HK-2 (cell line): Measurements from ENCODE around the gene LITAFD.
"Not testable (repeated sequence)": the region's sequence is repeated elsewhere in the genome, so short reads cannot be mapped to it uniquely, and the experiment has no call there.

Experiments
- DNase-seq: peaks from one replicate; pipeline ENCODE4 v3.0.0-alpha.2; 2018; ENCODE audit not compliant: unreplicated experiment

Gene LITAFD

GRCh38 chr16:8893976-8894690, 12.0 kb downstream of the LITAFD start:
- DNase-seq, result no peak

GRCh38 chr16:8894736-8895334, 12.7 kb downstream of the LITAFD start:
- DNase-seq, result no peak

GRCh38 chr16:8898660-8899318, 16.6 kb downstream of the LITAFD start:
- no peak for DNase-seq

GRCh38 chr16:8899709-8900317, 17.7 kb downstream of the LITAFD start:
- no peak for DNase-seq

- no peak for DNase-seq
These were observed 18.2 kb downstream of the LITAFD start for GRCh38 chr16:8900343-8900742.

GRCh38 chr16:8901320-8901861, 19.2 kb downstream of the LITAFD start:
- DNase-seq, result no peak

GRCh38 chr16:8903004-8903403, 20.9 kb downstream of the LITAFD start:
- DNase-seq, result no peak

GRCh38 chr16:8904018-8904430, 21.9 kb downstream of the LITAFD start:
- no peak for DNase-seq

GRCh38 chr16:8905168-8905762, 23.1 kb downstream of the LITAFD start:
- no peak for DNase-seq

- no peak for DNase-seq
These were observed 23.8 kb downstream of the LITAFD start for GRCh38 chr16:8905795-8906591.

GRCh38 chr16:8907096-8907495, 24.9 kb downstream of the LITAFD start:
- no peak for DNase-seq

- DNase-seq, result no peak
These were observed 26.8 kb downstream of the LITAFD start for GRCh38 chr16:8908810-8909468.

- no peak for DNase-seq
These were observed 28.7 kb downstream of the LITAFD start for GRCh38 chr16:8910811-8911210.

GRCh38 chr16:8912793-8913192, 30.6 kb downstream of the LITAFD start:
- DNase-seq, result no peak

GRCh38 chr16:8914098-8914497, 31.9 kb downstream of the LITAFD start:
- DNase-seq, result no peak

GRCh38 chr16:8915722-8916301, 33.7 kb downstream of the LITAFD start:
- DNase-seq, result no peak

- DNase-seq, result no peak
These were observed 34.5 kb downstream of the LITAFD start for GRCh38 chr16:8916541-8917225.

GRCh38 chr16:8917336-8917735, 35.2 kb downstream of the LITAFD start:
- not testable (repeated sequence) for DNase-seq

GRCh38 chr16:8919089-8919933, 37.2 kb downstream of the LITAFD start:
- no peak for DNase-seq
